Dermis microvascular lymphatic vessel endothelial cell (primary cell): ENCODE results near the gene SSR4. TPM values are rescaled to one million over a fixed set of nuclear protein-coding genes. Genes with fewer than 3 reads are reported as not detected.

Experiments
- DNase-seq, 2 donors: peaks; one replicate each; pipeline versions ENCODE4 v3.0.0 to v3.0.0-alpha.2; 2010; ENCODE audit warnings: low read depth in 2 of 2
- total RNA-seq: library from RNA; depleted of rRNA; stranded (reverse); fragments of >200 nt; gene quantifications from 2 replicates; pipeline ENCODE4 v1.2.1, GENCODE V29; 2014

The SSR4 gene
- total RNA-seq, 1 donor from 2014 or later: 134 TPM

GRCh38 chrX:153828723-153829548 is 34.5 kb downstream of the SSR4 start:
- DNase-seq: no peak

GRCh38 chrX:153829549-153829798 is 35.0 kb downstream of the SSR4 start:
- DNase-seq: no peak

GRCh38 chrX:153829799-153830639 is 35.6 kb downstream of the SSR4 start, which contains the start of gene PDZD4:
TSS of gene PDZD4 (minus strand) at chrX:153830544. CDS start at chrX:153830298, 246 bp downstream.
- no peak for DNase-seq

- no peak for DNase-seq
Measured at GRCh38 chrX:153830640-153831428, 36.4 kb downstream of the SSR4 start.

GRCh38 chrX:153831429-153832150 is 37.1 kb downstream of the SSR4 start:
- no peak for DNase-seq

DNA sequence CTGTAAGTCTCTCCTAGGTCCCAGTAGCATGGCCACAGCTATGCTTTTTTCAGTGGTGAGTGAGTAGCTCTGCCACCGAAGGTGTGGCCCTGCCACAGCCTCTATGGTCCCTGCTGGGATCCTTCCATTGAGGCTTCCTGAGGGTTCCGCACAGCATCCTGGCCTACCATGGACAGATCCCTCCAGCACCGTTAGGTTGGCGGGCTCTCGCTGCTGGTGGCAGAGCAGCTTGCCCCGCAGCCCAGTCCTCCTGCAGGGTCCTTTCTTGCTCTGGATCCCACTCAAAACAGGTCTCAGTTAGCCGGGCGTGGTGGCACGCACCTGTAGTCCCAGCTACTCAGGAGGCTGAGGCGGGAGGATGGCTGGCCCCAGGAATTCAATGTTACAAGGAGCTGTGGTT is 38.3 kb downstream of the SSR4 start:
- no peak for DNase-seq

GRCh38 chrX:153836921-153837320 is 42.5 kb downstream of the SSR4 start:
- no peak for DNase-seq

- no peak for DNase-seq
Measured at GRCh38 chrX:153844509-153845082, 50.1 kb downstream of the SSR4 start.

DNA sequence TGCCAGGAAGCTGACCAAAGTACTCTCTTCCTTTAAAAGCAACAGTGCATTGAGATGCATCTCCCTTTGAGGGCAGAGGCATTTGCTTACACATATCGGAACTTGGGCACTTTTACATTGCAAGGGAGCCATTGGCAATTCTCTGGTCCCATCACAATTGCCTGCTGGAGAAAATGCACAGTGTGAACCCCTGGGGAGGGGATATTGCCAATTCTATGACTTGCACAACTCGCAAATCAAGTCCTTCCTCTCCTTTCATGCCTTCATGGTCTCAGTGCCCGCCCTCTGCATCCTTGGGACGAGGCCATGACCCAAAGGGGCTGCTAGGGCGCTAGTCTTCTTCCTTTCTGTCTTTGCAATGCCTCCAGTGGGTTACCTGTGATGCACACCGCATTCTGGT is 50.7 kb downstream of the SSR4 start:
- DNase-seq: no peak

GRCh38 chrX:153845842-153846241 is 51.4 kb downstream of the SSR4 start:
- no peak for DNase-seq

Other genes with a start within 250 kb of the SSR4 start
- 37.3 and 39.0 TPM in 2 replicates for gene CCNQ, start 195.5 kb upstream of the SSR4 start, total RNA-seq
- gene DUSP9, start 147.5 kb upstream of the SSR4 start, total RNA-seq: under 0.01 and 0.13 TPM in 2 replicates
- not detected in 2 replicates for gene PNCK, start 120.9 kb upstream of the SSR4 start, total RNA-seq
- 5.5 and 5.9 TPM in 2 replicates for gene SLC6A8, start 106.7 kb upstream of the SSR4 start, total RNA-seq
- gene BCAP31, start 70.3 kb upstream of the SSR4 start, total RNA-seq: 341 and 362 TPM in 2 replicates
- 6.2 and 9.1 TPM in 2 replicates for gene ABCD1, start 69.8 kb upstream of the SSR4 start, total RNA-seq
- gene PLXNB3, start 30.4 kb upstream of the SSR4 start, total RNA-seq: 2.4 and 6.7 TPM in 2 replicates
- gene SRPK3, start 13.6 kb upstream of the SSR4 start, total RNA-seq: 0.13 and 0.25 TPM in 2 replicates
- 35.9 and 49.6 TPM in 2 replicates for gene IDH3G, start 293 bp upstream of the SSR4 start, total RNA-seq
- gene PDZD4, start 35.9 kb downstream of the SSR4 start, total RNA-seq: 0.26 and 0.89 TPM in 2 replicates
- gene L1CAM, start 91.5 kb downstream of the SSR4 start, total RNA-seq: 0.13 TPM in 2 replicates
- 1.9 and 2.0 TPM in 2 replicates for gene AVPR2, start 110.0 kb downstream of the SSR4 start, total RNA-seq
- 4.9 and 5.1 TPM in 2 replicates for gene ARHGAP4, start 131.6 kb downstream of the SSR4 start, total RNA-seq
- gene NAA10, start 140.4 kb downstream of the SSR4 start, total RNA-seq: 47.5 and 52.6 TPM in 2 replicates
- gene RENBP, start 150.0 kb downstream of the SSR4 start, total RNA-seq: 10.1 and 40.3 TPM in 2 replicates
- gene HCFC1, start 177.2 kb downstream of the SSR4 start, total RNA-seq: 10.0 and 15.9 TPM in 2 replicates
- 2.7 and 6.6 TPM in 2 replicates for gene TMEM187, start 178.1 kb downstream of the SSR4 start, total RNA-seq
- 52.2 and 56.6 TPM in 2 replicates for gene IRAK1, start 225.2 kb downstream of the SSR4 start, total RNA-seq